Stimulated activated CD4-positive, alpha-beta T cell treated with anti-CD3 and anti-CD28 coated beads, Interleukin-1b, Interleukin-23, amount 100 ng/mL, for 4 hours (primary cell): ENCODE results near the gene PDXDC1.
"Not testable (repeated sequence)": the region's sequence is repeated elsewhere in the genome, so short reads cannot be mapped to it uniquely, and the experiment has no call there.

Experiments
- DNase-seq, 2 donors: peaks; one replicate each; pipeline ENCODE4 v3.0.0-alpha.2; 2020; ENCODE audit warnings: low read depth in 2 of 2

Gene PDXDC1

GRCh38 chr16:15035163-15035729 lies 60.4 kb downstream of the PDXDC1 start:
- DNase-seq, result no peak

GRCh38 chr16:15037003-15037402 lies 62.2 kb downstream of the PDXDC1 start:
- DNase-seq, result no peak

- DNase-seq, result no peak
Observed at GRCh38 chr16:15037745-15038144, 62.9 kb downstream of the PDXDC1 start.

GRCh38 chr16:15038689-15039088 lies 63.9 kb downstream of the PDXDC1 start:
- no peak for DNase-seq

- DNase-seq, result no peak
Observed at GRCh38 chr16:15041271-15042004, 66.6 kb downstream of the PDXDC1 start.

- DNase-seq, result no peak
Observed at GRCh38 chr16:15043344-15043743, 68.5 kb downstream of the PDXDC1 start.

GRCh38 chr16:15044286-15044685 lies 69.5 kb downstream of the PDXDC1 start:
- no peak for DNase-seq

GRCh38 chr16:15045270-15045669 lies 70.4 kb downstream of the PDXDC1 start:
- not testable (repeated sequence) for DNase-seq

GRCh38 chr16:15046692-15047376 lies 72.0 kb downstream of the PDXDC1 start:
- no peak for DNase-seq

GRCh38 chr16:15049581-15050180 lies 74.9 kb downstream of the PDXDC1 start:
- no peak for DNase-seq

- not testable (repeated sequence) for DNase-seq
Observed at GRCh38 chr16:15050440-15050839, 75.6 kb downstream of the PDXDC1 start.

- no peak for DNase-seq
Observed at GRCh38 chr16:15051387-15051951, 76.6 kb downstream of the PDXDC1 start.

GRCh38 chr16:15052747-15053476 lies 78.1 kb downstream of the PDXDC1 start:
- no peak for DNase-seq

GRCh38 chr16:15053904-15054303 lies 79.1 kb downstream of the PDXDC1 start:
- DNase-seq, result no peak

GRCh38 chr16:15054357-15055140 lies 79.7 kb downstream of the PDXDC1 start:
- no peak for DNase-seq

GRCh38 chr16:15055141-15056053 lies 80.6 kb downstream of the PDXDC1 start:
- no peak for DNase-seq

GRCh38 chr16:15057681-15058417 lies 83.0 kb downstream of the PDXDC1 start:
- no peak for DNase-seq

- DNase-seq, result no peak
Observed at GRCh38 chr16:15059324-15059723, 84.5 kb downstream of the PDXDC1 start.
